ENCODE data around the gene LIN54. TPM values are rescaled to one million over a fixed set of nuclear protein-coding genes. Genes with fewer than 3 reads are reported as not detected.
A peak's percentile ranks its signal among the peaks of the same experiment; 100 is the strongest.

Gene LIN54
- total RNA-seq, 2 experiments from 2014 or later, result 47.6 to 48.9 TPM

- Histone ChIP-seq H3K27ac (ENCODE audit: low read depth, low read length, poor library complexity, severe bottlenecking) (no peak overlapping the region), H3K4me3 (ENCODE audit: low read depth, low read length, poor library complexity, severe bottlenecking) (no peak overlapping the region), H4K20me1 (ENCODE audit: insufficient read depth, low read length) (no peaks in the 10 kb centered on the region), H3K36me3 (ENCODE audit: insufficient read depth, low read length) (peaks cover 74% of the 10 kb centered on the region), H3K4me2 (ENCODE audit: low read length) (no peak overlapping the region), H3K79me2 (ENCODE audit: insufficient read depth, low read depth, low read length) (no peaks in the 10 kb centered on the region), H2AFZ (ENCODE audit: low read length) (no peak overlapping the region), H3K9me2 (ENCODE audit: insufficient read depth, low read length) (no peaks in the 10 kb centered on the region), H3K9me3 (ENCODE audit: low read length) (no peaks in the 10 kb centered on the region), H3K4me1 (ENCODE audit: insufficient read depth, low read length, poor library complexity, severe bottlenecking) (no peaks in the 10 kb centered on the region)
- DNase-seq (ENCODE audit: low spot score), result no peak
- TF ChIP-seq CTCF (conservative IDR thresholded peaks at IDR 0.05; ENCODE audit: low read length), result no peak
- no peak for TF ChIP-seq EZH2phosphoT487 (IDR thresholded peaks at IDR 0.05; ENCODE audit: borderline replicate concordance, low read depth, low read length)
- BruUV-seq (replicated peaks), result no TSS peak
- intact Hi-C loops (cut with micrococcal nuclease; ENCODE audit: unreplicated experiment), result no loop called here
- ChIA-PET CTCF (ENCODE audit: unreplicated experiment) (no interaction called here), POLR2A (no interaction called here)
These were observed 97.3 kb downstream of the LIN54 start for GRCh38 chr4:82913305-82913704.

- no peaks in the 10 kb centered on the region for H3K9me2 ChIP-seq (ENCODE audit: insufficient read depth, low read length)
- peaks cover 31% of the 10 kb centered on the region for H3K4me1 ChIP-seq (ENCODE audit: insufficient read depth, low read length, poor library complexity, severe bottlenecking)
- no peaks in the 10 kb centered on the region for H3K9me3 ChIP-seq (ENCODE audit: low read length)
- H3K79me2 ChIP-seq (ENCODE audit: insufficient read depth, low read depth, low read length), result peaks cover 19% of the 10 kb centered on the region; the same call in 1 of the 2 replicates
- no peak overlapping the region for H3K4me2 ChIP-seq (ENCODE audit: low read length)
- H3K27ac ChIP-seq (ENCODE audit: low read depth, low read length, poor library complexity, severe bottlenecking), result no peak overlapping the region
- H3K36me3 ChIP-seq (ENCODE audit: insufficient read depth, low read length), result peaks cover 57% of the 10 kb centered on the region
- intact Hi-C loops (cut with micrococcal nuclease; ENCODE audit: unreplicated experiment), result loop anchor here (5.0 kb wide), 1 partner anchor 48 kb away; no protein-coding TSS in a partner anchor
- POLR2A ChIA-PET, result interaction anchor here (0.6 to 0.8 kb wide), 2 partner anchors 13 to 30 kb away, joined by 3 read pairs; no protein-coding TSS in a partner anchor
- H3K4me3 ChIP-seq (ENCODE audit: low read depth, low read length, poor library complexity, severe bottlenecking), result no peak overlapping the region
- DNase-seq (ENCODE audit: low spot score), result no peak
- TF ChIP-seq CTCF (conservative IDR thresholded peaks at IDR 0.05; ENCODE audit: low read length), result no peak
- no peak for TF ChIP-seq EZH2phosphoT487 (IDR thresholded peaks at IDR 0.05; ENCODE audit: borderline replicate concordance, low read depth, low read length)
- H2AFZ ChIP-seq (ENCODE audit: low read length), result no peak overlapping the region
- BruUV-seq (replicated peaks), result no TSS peak
- CTCF ChIA-PET (ENCODE audit: unreplicated experiment), result no interaction called here
- no peaks in the 10 kb centered on the region for H4K20me1 ChIP-seq (ENCODE audit: insufficient read depth, low read length)
These were observed 101.3 kb downstream of the LIN54 start for GRCh38 chr4:82909326-82909725.

- DNase-seq (ENCODE audit: low spot score), result no peak
- no peaks in the 10 kb centered on the region for H3K9me2 ChIP-seq (ENCODE audit: insufficient read depth, low read length)
- H2AFZ ChIP-seq (ENCODE audit: low read length), result peak overlapping the region; percentile 3; the same call in 1 of the 2 replicates
- H3K79me2 ChIP-seq (ENCODE audit: insufficient read depth, low read depth, low read length), result peaks cover 36% of the 10 kb centered on the region
- intact Hi-C loops (cut with micrococcal nuclease; ENCODE audit: unreplicated experiment), result loop anchor here (5.0 kb wide), 1 partner anchor 51 kb away; no protein-coding TSS in a partner anchor
- ChIA-PET POLR2A (interaction anchor here (0.6 to 2.8 kb wide), 17 partner anchors 9 to 127 kb away, joined by 3 to 12 read pairs (median 4); partner anchors contain the start of gene LIN54), CTCF (ENCODE audit: unreplicated experiment) (no interaction called here)
- TF ChIP-seq CTCF (conservative IDR thresholded peaks at IDR 0.05; ENCODE audit: low read length), result no peak
- no peak for TF ChIP-seq EZH2phosphoT487 (IDR thresholded peaks at IDR 0.05; ENCODE audit: borderline replicate concordance, low read depth, low read length)
- peak overlapping the region; percentile 75 for H3K4me2 ChIP-seq (ENCODE audit: low read length)
- no TSS peak for BruUV-seq (replicated peaks)
- H4K20me1 ChIP-seq (ENCODE audit: insufficient read depth, low read length), result no peaks in the 10 kb centered on the region
- peaks cover 46% of the 10 kb centered on the region for H3K4me1 ChIP-seq (ENCODE audit: insufficient read depth, low read length, poor library complexity, severe bottlenecking)
- H3K36me3 ChIP-seq (ENCODE audit: insufficient read depth, low read length), result peaks cover 36% of the 10 kb centered on the region
- peak overlapping the region; percentile 57 for H3K27ac ChIP-seq (ENCODE audit: low read depth, low read length, poor library complexity, severe bottlenecking)
- no peaks in the 10 kb centered on the region for H3K9me3 ChIP-seq (ENCODE audit: low read length)
- H3K4me3 ChIP-seq (ENCODE audit: low read depth, low read length, poor library complexity, severe bottlenecking), result peak overlapping the region; percentile 48
These were observed 104.2 kb downstream of the LIN54 start for GRCh38 chr4:82906469-82906868.

Measured in OCI-LY7 (cell line).